ENCODE data around the gene RIMKLA. TPM values are rescaled to one million over a fixed set of nuclear protein-coding genes. Genes with fewer than 3 reads are reported as not detected.
A peak's percentile ranks its signal among the peaks of the same experiment; 100 is the strongest.

Gene RIMKLA
- total RNA-seq, 1 donor from 2014 or later: 0.10 TPM

DNA sequence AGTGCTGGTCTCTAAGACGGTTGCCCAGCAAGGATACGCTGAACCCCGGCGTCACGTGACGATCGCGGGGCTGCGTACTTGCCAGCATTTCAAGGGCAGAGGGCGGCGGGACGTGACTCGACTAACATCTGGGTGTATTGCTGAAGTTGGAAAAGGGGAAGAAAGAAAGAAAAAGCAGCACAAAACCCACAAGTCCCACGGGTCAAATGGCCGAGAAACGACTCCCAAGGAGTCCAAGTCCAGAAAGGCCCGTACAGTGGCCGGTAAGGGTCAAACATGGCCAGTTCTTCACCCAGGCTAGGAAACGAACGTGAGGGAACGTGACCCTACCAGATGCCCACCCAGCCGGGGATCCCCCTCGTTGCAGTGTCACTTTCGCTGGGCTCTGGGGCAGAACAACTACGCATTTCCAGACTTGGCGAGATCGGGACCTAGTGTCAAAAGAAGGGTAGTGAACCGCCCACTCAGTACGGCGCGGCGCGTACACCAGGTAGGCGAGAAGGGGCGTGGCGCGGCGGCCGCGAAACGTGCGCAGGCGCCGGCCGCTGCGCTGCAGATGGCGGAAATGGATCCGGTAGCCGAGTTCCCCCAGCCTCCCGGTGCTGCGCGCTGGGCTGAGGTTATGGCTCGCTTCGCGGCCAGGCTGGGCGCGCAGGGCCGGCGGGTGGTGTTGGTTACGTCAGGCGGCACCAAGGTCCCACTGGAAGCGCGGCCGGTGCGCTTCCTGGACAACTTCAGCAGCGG, 75.6 kb downstream of the RIMKLA start, which contains the start of the genes PPCS and ZMYND12:
Gene PPCS, plus strand, starts transcription at position 534 of the 744 bp plus-strand sequence. Its CDS starts 23 bp downstream, at position 557.
Gene ZMYND12, minus strand, starts transcription at position 13 of the 744 bp plus-strand sequence. CDS start 25 bp downstream, outside the sequence.
- Mint-ChIP-seq H3K9me3 (ENCODE audit: unreplicated experiment) (no peaks in the 10 kb centered on the region), H3K27me3 (ENCODE audit: unreplicated experiment) (peaks cover 18% of the 10 kb centered on the region), H3K36me3 (ENCODE audit: low read depth, unreplicated experiment) (no peaks in the 10 kb centered on the region), H3K27ac (ENCODE audit: unreplicated experiment) (peak within 1 kb of the TSS; percentile 89), H3K4me1 (ENCODE audit: unreplicated experiment) (peaks cover 13% of the 10 kb centered on the region), H3K4me3 (ENCODE audit: unreplicated experiment) (peak within 1 kb of the TSS; percentile 93)
- TF ChIP-seq, protein P1, sequence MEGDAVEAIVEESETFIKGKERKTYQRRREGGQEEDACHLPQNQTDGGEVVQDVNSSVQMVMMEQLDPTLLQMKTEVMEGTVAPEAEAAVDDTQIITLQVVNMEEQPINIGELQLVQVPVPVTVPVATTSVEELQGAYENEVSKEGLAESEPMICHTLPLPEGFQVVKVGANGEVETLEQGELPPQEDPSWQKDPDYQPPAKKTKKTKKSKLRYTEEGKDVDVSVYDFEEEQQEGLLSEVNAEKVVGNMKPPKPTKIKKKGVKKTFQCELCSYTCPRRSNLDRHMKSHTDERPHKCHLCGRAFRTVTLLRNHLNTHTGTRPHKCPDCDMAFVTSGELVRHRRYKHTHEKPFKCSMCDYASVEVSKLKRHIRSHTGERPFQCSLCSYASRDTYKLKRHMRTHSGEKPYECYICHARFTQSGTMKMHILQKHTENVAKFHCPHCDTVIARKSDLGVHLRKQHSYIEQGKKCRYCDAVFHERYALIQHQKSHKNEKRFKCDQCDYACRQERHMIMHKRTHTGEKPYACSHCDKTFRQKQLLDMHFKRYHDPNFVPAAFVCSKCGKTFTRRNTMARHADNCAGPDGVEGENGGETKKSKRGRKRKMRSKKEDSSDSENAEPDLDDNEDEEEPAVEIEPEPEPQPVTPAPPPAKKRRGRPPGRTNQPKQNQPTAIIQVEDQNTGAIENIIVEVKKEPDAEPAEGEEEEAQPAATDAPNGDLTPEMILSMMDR (IDR thresholded peaks at IDR 0.05; ENCODE audit: unreplicated experiment): no peak
- DNase-seq (ENCODE audit: low spot score): peak; percentile 78

DNA sequence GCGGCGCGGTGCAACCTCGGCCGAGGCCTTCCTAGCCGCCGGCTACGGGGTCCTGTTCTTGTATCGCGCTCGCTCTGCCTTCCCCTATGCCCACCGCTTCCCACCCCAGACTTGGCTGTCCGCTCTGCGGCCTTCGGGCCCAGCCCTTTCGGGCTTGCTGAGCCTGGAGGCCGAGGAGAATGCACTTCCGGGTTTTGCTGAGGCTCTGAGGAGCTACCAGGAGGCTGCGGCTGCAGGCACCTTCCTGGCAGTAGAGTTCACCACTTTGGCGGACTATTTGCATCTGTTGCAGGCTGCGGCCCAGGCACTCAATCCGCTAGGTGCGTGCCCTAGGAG, 76.1 kb downstream of the RIMKLA start:
- DNase-seq (ENCODE audit: low spot score): no peak
- peaks cover 20% of the 10 kb centered on the region for H3K27me3 Mint-ChIP-seq (ENCODE audit: unreplicated experiment)
- no peaks in the 10 kb centered on the region for H3K36me3 Mint-ChIP-seq (ENCODE audit: low read depth, unreplicated experiment)
- peak overlapping the region; percentile 93 for H3K4me3 Mint-ChIP-seq (ENCODE audit: unreplicated experiment)
- H3K4me1 Mint-ChIP-seq (ENCODE audit: unreplicated experiment): peaks cover 15% of the 10 kb centered on the region
- H3K9me3 Mint-ChIP-seq (ENCODE audit: unreplicated experiment): no peaks in the 10 kb centered on the region
- peak overlapping the region; percentile 89 for H3K27ac Mint-ChIP-seq (ENCODE audit: unreplicated experiment)
- TF ChIP-seq, protein P1 (IDR thresholded peaks at IDR 0.05; ENCODE audit: unreplicated experiment): no peak

DNA sequence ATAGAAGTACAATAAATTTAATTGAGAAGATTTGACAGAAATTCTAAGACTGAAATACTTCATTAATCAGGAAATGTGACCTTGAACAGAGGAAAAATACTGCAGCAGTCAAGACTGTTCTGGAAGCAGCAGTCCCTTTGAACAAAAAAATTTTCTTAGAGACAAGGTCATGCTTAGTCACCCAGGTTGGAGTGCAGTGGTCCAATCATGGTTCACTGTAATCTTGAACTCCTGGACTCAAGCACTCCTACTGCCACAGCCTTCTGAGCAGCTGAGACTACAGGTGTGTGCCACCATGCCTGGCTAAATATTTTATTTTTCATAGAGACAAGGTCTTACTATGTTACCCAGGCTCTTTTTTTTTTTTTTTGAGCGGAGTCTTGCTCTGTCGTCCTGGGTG, 80.6 kb downstream of the RIMKLA start:
- TF ChIP-seq, protein P1 (IDR thresholded peaks at IDR 0.05; ENCODE audit: unreplicated experiment): no peak
- H3K27ac Mint-ChIP-seq (ENCODE audit: unreplicated experiment): no peak overlapping the region
- no peak overlapping the region for H3K4me3 Mint-ChIP-seq (ENCODE audit: unreplicated experiment)
- no peak for DNase-seq (ENCODE audit: low spot score)
- no peaks in the 10 kb centered on the region for H3K9me3 Mint-ChIP-seq (ENCODE audit: unreplicated experiment)
- no peaks in the 10 kb centered on the region for H3K36me3 Mint-ChIP-seq (ENCODE audit: low read depth, unreplicated experiment)
- peaks cover 22% of the 10 kb centered on the region for H3K4me1 Mint-ChIP-seq (ENCODE audit: unreplicated experiment)
- H3K27me3 Mint-ChIP-seq (ENCODE audit: unreplicated experiment): peaks cover 12% of the 10 kb centered on the region

DNA sequence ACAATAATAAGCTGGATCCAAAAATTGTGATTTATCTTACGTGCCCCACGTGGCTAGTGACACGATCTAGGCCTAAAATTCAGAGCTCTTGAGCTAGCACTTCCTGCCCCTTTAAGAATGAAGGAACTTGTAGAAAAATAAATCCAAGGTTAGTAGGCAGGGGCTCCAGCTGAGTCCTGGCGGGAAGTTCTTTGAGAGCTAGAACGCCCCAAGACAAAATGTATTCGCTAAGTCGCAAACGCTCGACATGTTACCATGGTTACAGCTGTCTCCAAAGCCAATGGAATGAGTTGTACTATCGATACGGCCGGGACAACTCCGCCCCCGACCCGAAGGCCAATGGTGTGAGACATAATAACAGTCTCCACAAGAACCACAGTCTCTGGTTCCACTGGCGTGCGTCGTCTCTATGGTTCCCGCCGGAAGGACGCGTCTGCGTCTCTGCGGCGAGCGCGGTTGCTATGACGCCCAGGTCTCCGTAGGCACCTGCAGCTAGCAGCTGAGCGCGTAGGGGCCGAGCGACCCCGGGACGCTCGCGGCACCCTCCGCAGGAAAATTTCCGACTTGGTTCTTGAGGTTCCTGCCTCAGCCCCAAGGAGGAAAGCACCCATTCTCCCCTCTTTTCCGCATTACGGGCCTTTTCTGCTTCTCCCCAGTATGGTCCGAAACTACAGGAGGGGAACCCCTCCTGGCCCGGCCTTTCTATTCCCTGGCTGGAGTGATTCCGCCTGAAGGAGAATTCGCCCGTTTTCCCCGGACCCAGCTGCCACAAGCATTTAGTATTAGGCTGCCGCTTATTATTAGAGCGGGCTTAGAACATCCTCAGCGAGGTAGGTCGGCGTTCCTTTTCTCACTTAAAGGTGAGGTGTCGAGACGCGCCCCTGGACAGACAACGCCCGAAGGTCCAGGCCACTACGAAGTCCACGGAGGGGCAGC, 82.5 kb downstream of the RIMKLA start, which contains the start of gene CCDC30:
Gene CCDC30, plus strand, starts transcription at position 459 of the 936 bp plus-strand sequence. CDS start 17,266 bp downstream, outside the sequence.
- H3K4me3 Mint-ChIP-seq (ENCODE audit: unreplicated experiment): peak within 1 kb of the TSS; percentile 93

More for the DNA sequence above, 82.5 kb downstream of the RIMKLA start, which contains the start of gene CCDC30:
- H3K4me1 Mint-ChIP-seq (ENCODE audit: unreplicated experiment): peaks cover 16% of the 10 kb centered on the region
- peak within 1 kb of the TSS; percentile 93 for H3K27ac Mint-ChIP-seq (ENCODE audit: unreplicated experiment)
- H3K27me3 Mint-ChIP-seq (ENCODE audit: unreplicated experiment): peaks cover 4% of the 10 kb centered on the region
- TF ChIP-seq, protein P1 (IDR thresholded peaks at IDR 0.05; ENCODE audit: unreplicated experiment): no peak
- no peaks in the 10 kb centered on the region for H3K9me3 Mint-ChIP-seq (ENCODE audit: unreplicated experiment)
- H3K36me3 Mint-ChIP-seq (ENCODE audit: low read depth, unreplicated experiment): no peaks in the 10 kb centered on the region
- peak; percentile 90 for DNase-seq (ENCODE audit: low spot score)

All from endothelial cell (in vitro differentiated cells).